Stimulated activated CD4-positive, alpha-beta T cell treated with anti-CD3 and anti-CD28 coated beads, Interleukin-2, amount 100 ng/mL, for 24 hours (primary cell): Measurements from ENCODE around the gene FXYD1.
A peak's percentile ranks its signal among the peaks of the same experiment; 100 is the strongest.
"Not testable (repeated sequence)": the region's sequence is repeated elsewhere in the genome, so short reads cannot be mapped to it uniquely, and the experiment has no call there.

Experiments
- DNase-seq, 2 donors: peaks; one replicate each; pipeline ENCODE4 v3.0.0-alpha.2; 2020

Gene FXYD1

GRCh38 chr19:35125749-35126623 is 12.6 kb upstream of the FXYD1 start:
- no peak for DNase-seq

GRCh38 chr19:35126624-35126959 is 12.0 kb upstream of the FXYD1 start:
- no peak for DNase-seq

DNA sequence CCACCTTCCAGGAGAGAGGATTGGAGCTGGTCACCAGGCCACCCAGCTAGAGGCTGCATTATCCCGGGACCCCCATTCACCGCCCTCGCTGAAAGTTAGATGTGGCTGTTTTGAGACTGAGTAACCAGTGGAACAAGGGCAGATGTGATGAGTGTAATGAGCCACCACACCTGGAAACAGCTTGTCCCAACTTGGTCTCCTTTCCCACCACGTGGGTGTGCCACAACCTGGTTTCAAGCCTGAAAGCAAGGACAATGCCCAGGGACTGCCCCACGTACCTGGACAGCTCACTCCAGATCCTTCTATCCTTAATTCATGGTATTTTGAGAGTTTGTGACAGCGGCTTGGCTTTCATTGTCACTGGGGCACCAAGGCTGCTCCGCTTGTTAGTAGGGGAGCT is 10.8 kb upstream of the FXYD1 start:
- DNase-seq = no peak

DNA sequence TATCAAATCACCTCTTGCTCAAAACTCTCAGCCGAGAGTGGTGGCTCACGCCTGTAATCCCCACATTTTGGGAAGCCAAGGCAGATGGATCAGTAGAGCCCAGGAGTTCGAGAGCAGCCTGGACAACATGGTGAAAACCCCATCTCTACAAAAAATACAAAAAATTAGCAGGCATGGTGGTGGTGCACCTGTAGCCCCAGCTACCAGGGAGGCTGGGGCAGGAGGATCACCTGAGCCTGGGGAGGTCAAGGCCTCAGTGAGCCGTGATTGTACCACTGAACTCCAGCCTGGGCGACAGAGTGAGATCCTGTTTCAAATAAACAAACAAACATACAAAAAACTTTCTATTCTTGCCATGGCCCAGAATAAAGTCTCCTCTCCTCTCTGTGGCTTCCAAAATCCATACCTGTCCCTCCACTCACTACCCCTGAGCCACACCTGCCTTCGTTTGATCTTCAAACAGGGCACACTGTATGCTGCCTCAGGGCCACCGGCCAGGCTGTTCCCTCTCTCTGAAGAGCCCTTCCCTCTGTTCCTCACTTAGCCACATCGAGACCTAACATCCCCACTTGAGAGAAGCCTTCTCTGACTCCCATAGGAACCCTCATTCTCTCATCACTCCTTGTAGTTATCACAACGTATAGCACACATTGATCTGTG is 10.1 kb upstream of the FXYD1 start:
- DNase-seq = no peak

DNA sequence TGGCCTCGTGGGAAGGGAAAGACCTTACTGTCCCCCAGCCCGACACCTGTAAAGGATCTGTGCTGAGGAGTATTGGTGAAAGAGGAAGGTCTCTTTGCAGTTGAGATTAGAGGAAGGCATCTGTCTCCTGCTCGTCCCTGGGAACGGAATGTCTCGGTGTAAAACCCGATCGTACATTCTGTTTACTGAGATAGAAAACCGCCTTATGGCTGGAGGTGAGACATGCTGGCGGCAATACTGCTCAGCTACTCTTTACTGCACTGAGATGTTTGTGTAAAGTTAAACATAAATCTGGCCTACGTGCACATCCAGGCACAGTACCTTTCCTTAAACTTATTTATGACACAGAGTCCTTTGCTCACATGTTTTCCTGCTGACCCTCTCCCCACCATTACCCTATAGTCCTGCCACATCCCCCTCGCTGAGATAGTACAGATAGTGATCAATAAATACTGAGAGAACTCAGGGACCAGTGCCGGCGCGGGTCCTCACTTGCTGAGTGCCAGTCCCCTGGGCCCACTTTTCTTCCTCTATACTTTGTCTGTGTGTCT is 8.8 kb upstream of the FXYD1 start:
- DNase-seq = not testable (repeated sequence)

DNA sequence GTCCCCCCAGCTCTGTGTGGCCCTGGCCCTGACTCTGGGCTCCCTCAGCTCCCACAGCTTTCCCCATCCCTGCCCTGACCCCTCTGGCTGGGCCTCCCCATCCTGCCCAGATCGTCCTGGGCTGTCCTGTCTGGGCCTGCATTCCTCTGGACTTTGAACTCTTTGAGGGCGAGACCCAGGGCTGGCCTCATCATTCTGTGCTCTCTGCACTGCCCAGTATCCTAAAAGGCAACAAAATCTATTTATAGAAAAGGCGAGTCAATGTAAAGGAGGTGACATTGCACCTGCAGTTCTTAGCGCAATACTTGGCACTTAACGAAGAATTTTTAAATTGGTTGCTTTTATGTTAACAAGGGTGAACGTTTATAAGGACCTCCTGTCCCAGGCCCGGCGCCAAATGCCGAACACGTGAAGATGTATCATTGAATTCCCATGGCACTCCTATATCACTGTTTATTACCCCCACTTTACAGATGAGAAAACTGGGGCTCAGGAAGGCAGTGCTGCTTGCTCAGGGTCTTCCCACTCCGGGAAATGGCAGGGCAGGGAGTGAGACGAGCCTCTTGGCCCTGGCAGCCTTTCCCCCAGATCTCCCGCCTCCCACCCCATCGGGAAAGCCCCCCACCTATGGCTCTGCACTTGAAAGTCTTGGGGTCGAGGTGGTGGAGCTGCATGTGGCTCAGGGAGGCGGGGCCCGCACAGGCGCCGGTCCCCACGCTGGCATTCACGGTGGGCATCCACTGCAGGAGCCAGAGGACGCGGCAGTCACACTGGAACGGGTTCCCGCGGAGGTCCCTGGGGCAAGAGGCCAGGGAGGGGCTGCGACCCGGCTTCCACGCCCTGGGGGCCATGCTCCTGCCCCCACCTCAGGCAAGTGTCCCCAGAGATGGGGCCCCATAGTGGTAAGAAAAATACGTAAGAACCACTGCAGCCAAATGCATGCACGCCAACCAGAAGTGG is 7.6 kb upstream of the FXYD1 start:
- DNase-seq = no peak

DNA sequence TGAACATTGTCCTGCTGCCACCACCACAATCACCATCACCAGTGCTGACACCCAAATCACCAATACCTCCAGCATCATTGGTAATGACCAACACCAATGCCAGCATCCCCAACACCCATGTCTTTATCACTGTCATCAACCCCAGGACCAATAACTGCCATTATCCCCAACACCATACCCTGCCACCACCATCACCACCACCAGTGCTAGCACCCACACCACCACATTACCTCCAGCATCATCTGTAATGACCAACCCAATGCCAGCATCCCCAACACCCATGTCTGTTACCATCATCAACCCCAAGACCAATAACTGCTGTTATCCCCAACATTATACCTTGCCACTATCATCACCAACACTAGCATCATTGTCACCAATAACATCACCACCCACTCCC is 6.4 kb upstream of the FXYD1 start:
- DNase-seq = no peak

DNA sequence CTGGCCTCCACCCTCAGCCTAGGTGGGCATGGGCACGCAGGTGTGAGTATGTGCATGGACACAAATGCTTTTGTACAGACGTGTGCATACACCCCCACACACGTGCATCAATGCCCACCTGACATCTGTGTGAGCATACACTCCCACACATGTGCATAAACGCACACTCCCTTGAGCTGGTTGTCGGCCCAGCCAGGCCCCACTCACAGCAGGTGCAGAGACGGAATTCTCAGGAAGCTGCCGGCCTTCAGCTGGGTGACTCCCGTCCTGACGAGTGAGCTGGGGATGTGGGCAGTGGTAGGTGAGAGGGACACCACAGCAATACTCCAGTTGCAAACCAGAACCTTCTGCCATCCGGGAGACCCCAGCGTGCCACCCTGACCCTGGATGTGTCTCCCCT is 4.8 kb upstream of the FXYD1 start:
- no peak for DNase-seq

- no peak for DNase-seq
Observed at GRCh38 chr19:35134601-35135242, 3.9 kb upstream of the FXYD1 start, which contains the start of gene LGI4. Gene LGI4, minus strand, starts transcription at chr19:35135059. Its CDS starts 379 bp downstream, at chr19:35134680.

DNA sequence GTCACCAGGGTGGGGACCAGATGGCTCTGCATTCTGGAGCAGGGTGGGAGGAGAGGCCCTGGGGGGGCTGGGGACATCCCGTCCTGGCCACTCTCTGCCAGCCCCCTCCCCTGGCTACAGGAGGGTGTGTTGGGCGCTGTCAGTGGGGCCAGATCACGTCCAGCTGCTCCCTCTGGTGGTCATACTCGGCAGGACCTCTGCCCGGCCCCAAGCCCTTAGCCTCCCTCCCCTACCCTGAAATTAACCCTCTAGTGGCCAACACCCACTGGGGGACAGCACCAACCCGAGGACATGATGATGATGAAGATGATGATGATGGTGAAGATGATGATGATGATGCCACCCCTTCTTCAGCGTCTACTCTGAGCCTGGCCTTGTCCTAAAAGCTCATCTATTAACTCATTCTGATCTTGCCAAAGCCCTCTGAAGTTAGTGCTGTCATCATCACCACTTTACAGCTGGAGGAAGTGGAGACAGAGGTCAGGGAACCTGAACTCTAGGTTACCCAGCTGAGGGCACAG is 3.2 kb upstream of the FXYD1 start:
- DNase-seq = peak; percentile 77 to 79

GRCh38 chr19:35136231-35136630 is 2.4 kb upstream of the FXYD1 start:
- DNase-seq = no peak

- no peak for DNase-seq
Observed at GRCh38 chr19:35136977-35137702, 1.5 kb upstream of the FXYD1 start.

GRCh38 chr19:35140207-35140961 is 1.8 kb downstream of the FXYD1 start:
- no peak for DNase-seq

GRCh38 chr19:35140962-35141836 is 2.6 kb downstream of the FXYD1 start:
- peak; percentile 97 to 99 for DNase-seq

DNA sequence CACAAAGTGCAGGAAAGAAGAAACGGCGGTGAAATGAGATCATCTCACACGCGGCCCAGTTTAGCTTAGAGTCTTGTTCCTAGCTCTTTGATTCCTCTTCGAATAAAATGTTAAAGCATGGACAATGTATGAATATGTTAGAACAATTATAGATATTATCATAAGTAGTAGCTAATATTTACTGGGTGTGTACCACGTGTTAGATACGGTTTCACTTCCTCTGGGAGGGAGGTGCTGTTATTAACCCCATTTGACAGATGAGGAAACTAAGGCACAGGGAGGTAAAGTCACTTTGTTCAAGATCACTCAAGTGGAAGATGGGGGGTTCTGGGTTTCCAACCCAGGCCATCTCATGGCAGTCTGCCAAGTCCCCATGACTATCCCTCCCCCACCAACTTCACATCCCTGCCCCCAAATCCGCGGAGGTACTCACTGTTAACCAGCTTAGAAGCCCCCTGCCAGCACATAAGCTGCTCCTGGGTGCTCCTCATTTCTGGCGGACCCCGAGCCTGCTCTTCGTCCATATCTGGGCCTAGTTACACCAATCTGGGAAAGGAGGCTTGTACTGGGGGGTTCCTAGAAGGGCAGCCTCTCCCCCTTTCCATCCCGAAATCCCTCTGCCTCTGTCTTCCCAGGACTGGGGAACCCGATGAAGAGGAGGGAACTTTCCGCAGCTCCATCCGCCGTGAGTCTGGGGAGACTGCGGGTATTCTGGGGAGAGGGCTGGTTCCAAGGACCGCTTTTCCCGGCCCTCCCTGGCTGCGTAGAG is 3.4 kb downstream of the FXYD1 start:
- peak in 1 of 2 donors; percentile 10 for DNase-seq

DNA sequence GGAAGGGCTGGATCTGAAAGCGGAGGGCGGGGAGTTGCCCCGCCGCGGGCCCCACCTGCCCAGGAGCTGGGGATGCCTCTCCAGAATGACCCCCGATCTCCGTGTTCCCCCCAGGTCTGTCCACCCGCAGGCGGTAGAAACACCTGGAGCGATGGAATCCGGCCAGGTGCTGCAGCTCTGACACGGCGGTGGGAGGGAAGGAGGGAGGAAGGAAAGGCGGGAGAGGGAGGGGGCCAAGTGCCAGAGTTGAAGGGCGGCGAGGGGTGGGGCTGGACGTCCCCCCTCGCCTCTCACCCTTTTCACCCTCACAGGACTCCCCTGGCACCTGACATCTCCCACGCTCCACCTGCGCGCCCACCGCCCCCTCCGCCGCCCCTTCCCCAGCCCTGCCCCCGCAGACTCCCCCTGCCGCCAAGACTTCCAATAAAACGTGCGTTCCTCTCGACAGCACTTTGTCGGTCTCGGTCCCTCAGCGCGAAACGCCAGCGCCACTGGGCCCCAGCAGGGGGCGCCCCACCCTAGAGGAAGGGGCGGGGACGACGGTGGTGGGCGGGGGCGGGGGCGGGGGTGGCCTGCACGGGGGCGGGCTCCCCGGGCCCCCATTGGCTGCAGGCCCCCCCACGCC is 4.1 kb downstream of the FXYD1 start:
- peak; percentile 74 for DNase-seq

GRCh38 chr19:35143231-35143715 is 4.6 kb downstream of the FXYD1 start, which contains the start of gene FXYD7:
Gene FXYD7, plus strand, starts transcription at chr19:35143255. Its CDS starts 79 bp downstream, at chr19:35143334.
- DNase-seq = no peak

- DNase-seq = no peak
Observed at GRCh38 chr19:35143818-35144217, 5.2 kb downstream of the FXYD1 start.
